ENCODE results near the gene TSC22D1.
"Not testable (repeated sequence)": the region's sequence is repeated elsewhere in the genome, so short reads cannot be mapped to it uniquely, and the experiment has no call there.

Gene TSC22D1

GRCh38 chr13:44506251-44506650 lies 69.9 kb downstream of the TSC22D1 start:
- no peak for DNase-seq (ENCODE audit: low read depth)

GRCh38 chr13:44504116-44504515 lies 72.0 kb downstream of the TSC22D1 start:
- DNase-seq (ENCODE audit: low read depth): no peak

- no peak for DNase-seq (ENCODE audit: low read depth)
Measured at GRCh38 chr13:44498969-44499368, 77.2 kb downstream of the TSC22D1 start.

GRCh38 chr13:44498502-44498901 lies 77.6 kb downstream of the TSC22D1 start:
- no peak for DNase-seq (ENCODE audit: low read depth)

DNA sequence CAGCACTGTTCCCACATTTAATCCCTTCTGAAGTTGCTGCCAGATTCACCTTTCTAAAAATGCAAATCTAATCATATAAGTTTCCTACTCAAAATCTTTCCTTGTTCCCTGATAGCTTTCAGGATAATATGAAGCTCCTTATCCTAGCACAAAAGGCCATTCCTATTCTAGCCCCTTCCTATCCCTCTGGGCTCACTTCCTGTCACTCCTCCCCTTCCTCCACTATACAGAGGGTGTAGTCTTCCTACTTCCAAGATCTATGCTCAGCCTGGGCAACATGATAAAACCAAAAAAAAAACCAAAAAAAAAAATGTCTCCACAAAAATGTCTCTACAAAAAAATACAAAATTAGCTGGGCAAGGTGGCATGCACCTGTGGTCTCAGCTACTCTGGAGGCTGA lies 78.3 kb downstream of the TSC22D1 start:
- DNase-seq (ENCODE audit: low read depth): no peak

DNA sequence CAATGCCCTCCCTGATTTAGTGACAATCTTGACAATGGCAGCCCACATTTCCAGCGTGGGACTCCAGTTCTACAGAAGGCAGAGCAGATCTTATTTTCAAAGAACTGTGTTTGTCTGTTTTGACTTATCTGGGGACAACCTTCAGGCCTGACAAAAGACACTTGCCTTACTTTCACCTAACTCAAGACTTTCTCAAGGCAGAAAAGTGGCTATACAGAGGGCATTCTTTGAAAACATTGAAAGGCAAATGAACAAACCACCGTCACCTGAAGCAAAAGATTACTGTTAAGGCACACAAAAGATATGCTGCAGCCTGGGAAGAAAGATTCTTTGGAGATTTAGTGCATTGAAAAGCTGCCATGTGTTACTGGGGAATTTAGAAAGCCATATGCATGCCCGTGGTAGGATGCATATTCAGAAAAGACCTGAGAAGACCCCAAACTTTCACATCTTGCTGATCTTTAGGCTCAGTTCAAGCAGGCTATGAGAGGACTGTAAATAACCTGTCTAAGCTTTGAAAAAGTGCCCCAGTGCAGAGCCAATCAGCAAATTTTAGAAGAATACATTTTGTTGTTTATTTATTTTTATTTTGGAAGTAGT lies 82.8 kb downstream of the TSC22D1 start:
- no peak for DNase-seq (ENCODE audit: low read depth)

DNA sequence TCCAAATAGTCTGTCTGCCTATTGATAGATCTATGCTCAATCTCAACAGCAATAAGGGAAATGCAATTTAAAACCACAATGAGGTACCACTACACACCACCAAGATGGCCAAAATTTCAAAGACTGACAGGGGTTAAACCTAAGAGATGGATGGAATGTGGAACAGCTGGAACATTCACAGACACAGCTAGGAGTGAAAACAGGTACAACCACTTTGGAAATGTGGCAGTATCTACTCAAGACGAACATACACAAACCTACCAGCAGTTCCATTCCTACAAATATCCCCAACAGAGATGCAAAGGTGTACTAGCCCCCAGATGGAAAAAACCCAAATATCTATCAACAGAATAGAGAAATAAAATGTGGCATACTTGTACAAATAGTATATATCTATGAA lies 86.4 kb downstream of the TSC22D1 start:
- no peak for DNase-seq (ENCODE audit: low read depth)

GRCh38 chr13:44487989-44488388 lies 88.1 kb downstream of the TSC22D1 start:
- no peak for DNase-seq (ENCODE audit: low read depth)

DNA sequence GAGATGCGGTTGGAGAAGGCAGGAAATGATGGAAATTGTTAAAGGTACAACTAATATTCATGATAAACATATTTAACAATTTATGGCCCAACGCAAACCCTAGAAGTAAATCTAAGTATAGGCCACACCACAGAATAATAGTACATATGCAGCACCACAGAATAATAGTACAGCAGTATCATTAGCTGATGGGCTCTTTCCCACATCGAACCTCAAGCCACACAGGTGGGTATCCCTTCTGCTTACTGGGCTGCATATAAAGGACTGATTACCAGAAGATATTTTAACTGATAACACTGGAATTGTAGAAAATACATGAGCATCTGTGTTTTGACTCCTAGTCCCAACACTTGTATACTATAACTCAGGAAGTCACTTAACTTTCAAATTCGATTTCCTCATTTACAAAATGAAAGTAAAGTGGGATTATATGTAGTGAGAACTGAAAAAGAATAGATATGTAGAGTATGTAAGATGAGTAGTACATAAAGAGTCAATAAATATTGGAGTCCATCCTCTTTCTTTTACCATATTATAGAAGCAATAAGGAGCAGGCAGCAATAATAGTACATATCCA lies 91.5 kb downstream of the TSC22D1 start:
- DNase-seq (ENCODE audit: low read depth): no peak

GRCh38 chr13:44474122-44474910 lies 101.8 kb downstream of the TSC22D1 start:
- no peak for DNase-seq (ENCODE audit: low read depth)

- no peak for DNase-seq (ENCODE audit: low read depth)
Measured at GRCh38 chr13:44471686-44472085, 104.4 kb downstream of the TSC22D1 start.

DNA sequence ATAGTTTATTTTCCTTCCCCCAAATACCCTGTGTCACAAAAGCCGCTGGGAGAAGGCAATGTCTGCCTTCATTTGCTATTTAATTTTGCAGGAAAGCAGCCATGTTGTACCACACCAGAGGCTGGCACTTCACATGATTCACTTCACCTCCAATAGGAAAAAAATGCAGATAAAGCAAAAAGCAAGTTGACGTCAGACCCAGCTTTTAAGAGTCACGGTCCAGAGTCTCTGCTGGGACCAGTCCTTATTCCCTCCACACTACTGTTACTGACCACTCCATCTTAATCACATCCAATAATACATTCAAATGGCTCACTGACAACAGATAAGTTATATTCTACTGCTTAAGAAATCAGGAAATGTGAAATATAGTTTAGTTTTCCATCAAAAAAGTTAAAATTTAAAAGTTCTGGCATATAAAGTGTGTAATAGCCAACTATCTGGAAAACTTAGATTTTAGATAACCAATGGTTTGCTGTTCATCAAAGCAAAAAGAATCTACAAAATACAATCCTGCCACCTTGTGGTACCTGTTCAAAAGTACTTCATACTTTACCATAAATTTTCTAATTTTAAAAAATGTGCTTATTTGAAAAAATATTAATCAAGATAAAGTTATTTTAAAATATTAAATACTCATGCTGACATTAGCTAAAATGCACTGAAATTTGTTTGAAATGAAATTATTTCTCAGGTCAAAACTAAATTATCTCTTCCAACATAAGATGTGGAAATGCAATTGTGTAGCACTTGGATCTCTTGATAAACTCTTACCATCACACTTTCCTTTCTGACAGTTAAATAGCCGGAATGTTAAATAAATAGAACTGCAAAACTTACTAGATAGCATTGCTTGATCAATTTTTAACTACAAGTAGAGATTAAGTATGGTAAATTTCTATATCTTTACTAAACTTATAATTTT lies 105.2 kb downstream of the TSC22D1 start:
- DNase-seq (ENCODE audit: low read depth): no peak

DNA sequence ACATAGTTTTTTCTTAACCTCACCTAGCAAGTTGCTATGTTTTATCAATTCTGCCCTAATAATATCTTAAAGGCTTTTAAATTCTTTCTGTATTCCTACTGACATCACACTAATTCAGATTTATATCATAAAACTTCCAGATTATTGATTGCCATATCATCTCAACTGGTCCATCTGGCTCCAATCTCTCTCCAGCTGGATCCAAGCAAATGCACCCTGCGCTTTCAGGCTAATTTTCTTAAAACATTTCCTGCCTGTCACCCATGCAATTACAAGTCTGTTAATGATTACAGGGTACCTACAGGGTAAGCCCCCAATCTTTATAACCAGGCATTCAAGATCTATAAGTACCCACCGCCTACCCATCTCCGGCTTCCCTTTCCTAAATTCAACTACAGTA lies 107.3 kb downstream of the TSC22D1 start:
- no peak for DNase-seq (ENCODE audit: low read depth)

DNA sequence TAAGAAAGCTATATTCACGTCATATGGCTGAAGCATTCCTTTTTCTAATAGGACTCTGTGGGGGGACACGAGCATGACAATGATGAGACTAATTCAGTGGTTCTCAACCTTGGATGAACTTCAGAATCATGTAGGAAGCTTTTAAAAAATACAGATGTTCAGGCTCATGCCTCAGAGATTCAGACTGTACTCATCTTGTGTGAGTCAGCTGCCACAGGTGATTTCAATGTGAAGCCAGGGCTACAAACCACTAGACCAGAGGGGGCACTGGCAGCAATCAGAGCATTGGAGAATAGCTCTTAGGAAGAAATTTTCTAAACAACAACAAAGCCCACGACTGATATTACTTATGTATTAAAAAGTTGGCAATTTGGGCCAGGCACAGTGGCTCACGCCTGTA lies 110.8 kb downstream of the TSC22D1 start:
- no peak for DNase-seq (ENCODE audit: low read depth)

- DNase-seq (ENCODE audit: low read depth): no peak
Measured at GRCh38 chr13:44464471-44464870, 111.7 kb downstream of the TSC22D1 start.

- DNase-seq (ENCODE audit: low read depth): no peak
Measured at GRCh38 chr13:44463759-44464158, 112.4 kb downstream of the TSC22D1 start.

- DNase-seq (ENCODE audit: low read depth): no peak
Measured at GRCh38 chr13:44459674-44460073, 116.5 kb downstream of the TSC22D1 start.

- no peak for DNase-seq (ENCODE audit: low read depth)
Measured at GRCh38 chr13:44458313-44458975, 117.7 kb downstream of the TSC22D1 start.

GRCh38 chr13:44456212-44456611 lies 119.9 kb downstream of the TSC22D1 start:
- DNase-seq (ENCODE audit: low read depth): not testable (repeated sequence)

GRCh38 chr13:44455769-44456168 lies 120.4 kb downstream of the TSC22D1 start:
- no peak for DNase-seq (ENCODE audit: low read depth)

GRCh38 chr13:44453881-44454280 lies 122.2 kb downstream of the TSC22D1 start:
- DNase-seq (ENCODE audit: low read depth): no peak

GRCh38 chr13:44453069-44453468 lies 123.1 kb downstream of the TSC22D1 start:
- DNase-seq (ENCODE audit: low read depth): no peak
